K562 (cell line): ENCODE measurements around the gene COP1.

Source experiments
- CEBPB ChIP-seq: fragments of 450-650 bp; IDR thresholded peaks from 2 replicates; pipeline ENCODE4 v1.6.1; 2016; ENCODE audit warnings: missing genetic modification characterization, missing compliant biosample characterization
- PHF20 ChIP-seq: fragments of 450-650 bp; IDR thresholded peaks from 2 replicates; pipeline ENCODE4 v1.6.1; 2018; ENCODE audit not compliant: partially characterized antibody
- POLR2A ChIP-seq: fragments of 450-650 bp; conservative IDR thresholded peaks from 2 replicates; pipeline ENCODE4 v1.6.1; 2016
- POLR2AphosphoS5 ChIP-seq: IDR thresholded peaks from 2 replicates; pipeline ENCODE4 v1.6.1; 2011; ENCODE audit warnings: mild to moderate bottlenecking, low read depth, low read length, moderate library complexity; ENCODE audit not compliant: control insufficient read depth, insufficient read depth
- SP1 ChIP-seq: sonication (generic); formaldehyde crosslinking; IDR thresholded peaks from 2 replicates; pipeline ENCODE4 v1.8.1; 2022; ENCODE audit warnings: mild to moderate bottlenecking, missing genetic modification reagents
- SRF ChIP-seq, 2 experiments: fragments of 250-450, 450-650 bp in 1 of 2; sonication (Bioruptor Pico) in 1 of 2; sonication (generic) in 1 of 2; formaldehyde crosslinking; IDR thresholded peaks; 2 replicates each; pipeline versions ENCODE4 v1.5.0 to v1.5.1; 2020 to 2022; ENCODE audit warnings: mild to moderate bottlenecking in 1 of 2, missing genetic modification reagents in 1 of 2
- ZBTB34 ChIP-seq: fragments of 250-450 bp; sonication (Bioruptor Pico); IDR thresholded peaks from 2 replicates; pipeline ENCODE4 v1.8.0; 2021; ENCODE audit warnings: mild to moderate bottlenecking, moderate library complexity
- ZNF274 ChIP-seq: IDR thresholded peaks from 2 replicates; pipeline ENCODE4 v1.6.1; 2011; ENCODE audit warnings: low read depth, mild to moderate bottlenecking, low read length, moderate library complexity, borderline replicate concordance
- ZNF41 ChIP-seq: fragments of 250-450 bp; sonication (Bioruptor Pico); conservative IDR thresholded peaks from 2 replicates; pipeline ENCODE4 v1.4.0; 2020; ENCODE audit warnings: mild to moderate bottlenecking

DNA sequence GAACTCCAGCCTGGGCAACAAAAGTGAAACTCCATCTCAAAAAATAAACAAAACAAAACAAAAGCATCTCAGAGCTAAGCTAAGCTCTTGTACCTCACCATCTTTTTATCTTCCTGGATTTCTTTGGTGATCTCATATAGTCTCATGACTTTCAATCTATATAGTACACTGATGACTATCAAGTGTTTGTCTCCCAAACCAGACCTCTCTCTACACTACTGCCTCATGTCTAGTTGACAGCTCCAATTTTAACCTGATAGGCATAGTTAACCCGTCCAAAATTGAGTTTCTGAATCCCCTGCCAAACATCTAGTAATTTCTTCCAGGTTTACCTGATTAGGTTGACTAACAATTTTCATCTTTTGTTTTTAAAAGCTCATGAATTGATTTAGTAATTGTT, 151.7 kb downstream of the COP1 start:
- no peak for TF ChIP-seq POLR2A
- no peak for TF ChIP-seq CEBPB (tag)
- TF ChIP-seq ZNF41 (CRISPR knock-in tag) = no peak
- TF ChIP-seq POLR2AphosphoS5 = no peak
- TF ChIP-seq ZNF274 = no peak
- no peak for TF ChIP-seq SRF (CRISPR knock-in tag; IDR thresholded peaks at IDR 0.05)
- TF ChIP-seq PHF20 = no peak
- no peak for TF ChIP-seq SP1
- no peak for TF ChIP-seq ZBTB34 (CRISPR knock-in tag)
